A549 (cell line): Measurements from ENCODE around the gene RNF213.

Experiments
- CHD4 ChIP-seq: fragments of 200-600 bp; sonication (generic); IDR thresholded peaks from 2 replicates; pipeline ENCODE4 v1.6.1; 2016; ENCODE audit warnings: antibody characterized with exemption, mild to moderate bottlenecking, borderline replicate concordance
- JUNB ChIP-seq: fragments of >200 bp; sonication (Bioruptor Twin); formaldehyde crosslinking; IDR thresholded peaks from 2 replicates; pipeline ENCODE4 v1.6.1; 2016
- POLR2A ChIP-seq: IDR thresholded peaks from 2 replicates; pipeline ENCODE4 v1.6.1; 2012; ENCODE audit warnings: mild to moderate bottlenecking, low read length
- RCOR1 ChIP-seq: fragments of 150-350 bp; IDR thresholded peaks from 2 replicates; pipeline ENCODE4 v1.6.1; 2014; ENCODE audit warnings: antibody characterized with exemption, low read length, low read depth
- ZNF302 ChIP-seq: fragments of 250-450 bp; sonication (Bioruptor Pico); IDR thresholded peaks from 2 replicates; pipeline ENCODE4 v1.9.0; 2021; ENCODE audit warnings: inconsistent platforms, mild to moderate bottlenecking, moderate library complexity
- TF ChIP-seq, protein P1 (sequence below): fragments of >200 bp; sonication (Bioruptor Twin); formaldehyde crosslinking; IDR thresholded peaks from 3 replicates; pipeline ENCODE4 v1.5.1; 2016

DNA sequence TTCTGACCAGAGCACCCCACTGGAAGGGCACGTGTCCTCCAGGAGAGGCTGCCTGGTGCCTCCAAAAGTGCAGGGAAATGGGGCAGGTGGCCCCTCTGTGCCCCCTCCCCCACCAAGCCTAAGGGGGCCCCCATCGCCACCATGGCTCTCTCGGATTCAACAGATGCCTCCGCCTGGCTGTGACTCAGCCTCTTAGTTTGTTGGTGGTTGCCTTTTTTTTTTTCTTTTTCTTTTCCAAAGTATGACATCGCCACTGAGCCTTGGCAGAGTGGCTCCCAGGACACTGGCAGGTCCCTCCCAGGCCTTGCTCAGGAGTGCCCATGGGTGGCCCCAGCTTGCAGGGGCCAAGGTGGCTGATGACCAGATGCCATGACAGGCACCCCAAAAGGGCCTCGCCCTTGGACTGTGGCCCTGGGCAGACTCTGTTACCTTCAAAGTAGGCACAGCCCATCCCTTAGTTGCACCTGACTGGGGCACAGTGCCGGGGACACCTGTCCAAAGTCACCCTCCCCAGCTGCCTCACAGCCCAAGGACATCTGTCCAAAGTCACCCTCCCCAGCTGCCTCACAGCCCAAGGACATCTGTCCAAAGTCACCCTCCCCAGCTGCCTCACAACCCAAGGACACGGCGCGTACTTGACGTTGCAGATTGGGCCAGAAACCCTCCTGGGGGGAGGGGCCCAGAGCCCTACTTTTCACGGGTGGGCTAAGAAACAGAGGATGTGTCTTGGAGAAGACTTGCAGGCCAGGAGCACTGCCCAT, 186.2 kb downstream of the RNF213 start:
- TF ChIP-seq RCOR1 (no peak), POLR2A (no peak), CHD4 (no peak), JUNB (no peak), ZNF302 (CRISPR knock-in tag) (no peak)
- TF ChIP-seq, protein P1, sequence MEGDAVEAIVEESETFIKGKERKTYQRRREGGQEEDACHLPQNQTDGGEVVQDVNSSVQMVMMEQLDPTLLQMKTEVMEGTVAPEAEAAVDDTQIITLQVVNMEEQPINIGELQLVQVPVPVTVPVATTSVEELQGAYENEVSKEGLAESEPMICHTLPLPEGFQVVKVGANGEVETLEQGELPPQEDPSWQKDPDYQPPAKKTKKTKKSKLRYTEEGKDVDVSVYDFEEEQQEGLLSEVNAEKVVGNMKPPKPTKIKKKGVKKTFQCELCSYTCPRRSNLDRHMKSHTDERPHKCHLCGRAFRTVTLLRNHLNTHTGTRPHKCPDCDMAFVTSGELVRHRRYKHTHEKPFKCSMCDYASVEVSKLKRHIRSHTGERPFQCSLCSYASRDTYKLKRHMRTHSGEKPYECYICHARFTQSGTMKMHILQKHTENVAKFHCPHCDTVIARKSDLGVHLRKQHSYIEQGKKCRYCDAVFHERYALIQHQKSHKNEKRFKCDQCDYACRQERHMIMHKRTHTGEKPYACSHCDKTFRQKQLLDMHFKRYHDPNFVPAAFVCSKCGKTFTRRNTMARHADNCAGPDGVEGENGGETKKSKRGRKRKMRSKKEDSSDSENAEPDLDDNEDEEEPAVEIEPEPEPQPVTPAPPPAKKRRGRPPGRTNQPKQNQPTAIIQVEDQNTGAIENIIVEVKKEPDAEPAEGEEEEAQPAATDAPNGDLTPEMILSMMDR, result no peak
